GM13976 (cell line): Measurements from ENCODE around the gene AHDC1.

Experiments used
- DNase-seq: peaks from one replicate; pipeline ENCODE4 v3.0.0; 2012; ENCODE audit warnings: low spot score
- in situ Hi-C: fragments of 300-500 bp; cut with MboI; formaldehyde crosslinking; loops from one replicate; pipeline ENCODE4 v1.12.0; 2022; ENCODE audit warnings: low sequenced_read_pairs, mixed read lengths, inconsistent platforms; ENCODE audit not compliant: unreplicated experiment
- TF ChIP-seq, protein P1 (sequence below): IDR thresholded peaks from 2 replicates; pipeline ENCODE4 v1.5.1; 2012; ENCODE audit warnings: borderline replicate concordance, mild to moderate bottlenecking; ENCODE audit not compliant: insufficient read depth; ENCODE audit errors: extremely low read depth, missing control alignments, control extremely low read depth

AHDC1 gene

DNA sequence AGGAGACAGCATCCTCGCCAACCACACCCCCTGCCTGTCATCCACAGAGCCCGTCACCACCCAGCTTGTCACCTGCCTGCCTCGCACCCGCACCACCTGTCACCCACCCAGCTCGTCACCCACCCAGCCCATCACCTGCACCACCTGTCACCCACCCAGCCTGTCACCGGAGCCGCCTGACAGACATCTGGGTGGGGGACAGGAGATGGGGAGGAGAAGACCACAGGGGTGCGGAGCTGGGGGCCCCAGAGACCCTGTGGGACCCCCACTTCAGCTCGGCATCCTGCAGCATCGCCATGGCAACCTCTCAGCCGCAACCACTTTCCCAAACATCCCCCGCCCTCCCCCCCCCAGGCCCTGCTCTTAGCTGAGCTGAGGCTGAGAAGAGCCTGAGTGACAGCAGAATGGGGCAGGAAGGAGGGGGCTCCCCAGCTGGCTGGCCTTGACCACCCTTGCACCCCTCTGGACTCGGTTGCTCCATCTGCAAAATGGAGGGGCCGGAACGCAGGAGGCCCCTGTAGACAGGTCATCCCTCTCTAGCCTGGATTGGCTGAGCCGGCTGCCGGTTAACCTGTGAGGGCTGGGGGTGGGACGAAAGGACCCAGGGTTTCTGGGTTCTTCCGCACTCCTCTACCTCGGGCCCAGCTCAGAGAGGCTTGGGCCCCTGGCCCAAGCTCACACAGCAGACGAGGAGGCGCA, 11.6 kb downstream of the AHDC1 start:
- DNase-seq, result no peak
- TF ChIP-seq, protein P1, sequence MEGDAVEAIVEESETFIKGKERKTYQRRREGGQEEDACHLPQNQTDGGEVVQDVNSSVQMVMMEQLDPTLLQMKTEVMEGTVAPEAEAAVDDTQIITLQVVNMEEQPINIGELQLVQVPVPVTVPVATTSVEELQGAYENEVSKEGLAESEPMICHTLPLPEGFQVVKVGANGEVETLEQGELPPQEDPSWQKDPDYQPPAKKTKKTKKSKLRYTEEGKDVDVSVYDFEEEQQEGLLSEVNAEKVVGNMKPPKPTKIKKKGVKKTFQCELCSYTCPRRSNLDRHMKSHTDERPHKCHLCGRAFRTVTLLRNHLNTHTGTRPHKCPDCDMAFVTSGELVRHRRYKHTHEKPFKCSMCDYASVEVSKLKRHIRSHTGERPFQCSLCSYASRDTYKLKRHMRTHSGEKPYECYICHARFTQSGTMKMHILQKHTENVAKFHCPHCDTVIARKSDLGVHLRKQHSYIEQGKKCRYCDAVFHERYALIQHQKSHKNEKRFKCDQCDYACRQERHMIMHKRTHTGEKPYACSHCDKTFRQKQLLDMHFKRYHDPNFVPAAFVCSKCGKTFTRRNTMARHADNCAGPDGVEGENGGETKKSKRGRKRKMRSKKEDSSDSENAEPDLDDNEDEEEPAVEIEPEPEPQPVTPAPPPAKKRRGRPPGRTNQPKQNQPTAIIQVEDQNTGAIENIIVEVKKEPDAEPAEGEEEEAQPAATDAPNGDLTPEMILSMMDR, result no peak
- in situ Hi-C loops, result no loop called here

DNA sequence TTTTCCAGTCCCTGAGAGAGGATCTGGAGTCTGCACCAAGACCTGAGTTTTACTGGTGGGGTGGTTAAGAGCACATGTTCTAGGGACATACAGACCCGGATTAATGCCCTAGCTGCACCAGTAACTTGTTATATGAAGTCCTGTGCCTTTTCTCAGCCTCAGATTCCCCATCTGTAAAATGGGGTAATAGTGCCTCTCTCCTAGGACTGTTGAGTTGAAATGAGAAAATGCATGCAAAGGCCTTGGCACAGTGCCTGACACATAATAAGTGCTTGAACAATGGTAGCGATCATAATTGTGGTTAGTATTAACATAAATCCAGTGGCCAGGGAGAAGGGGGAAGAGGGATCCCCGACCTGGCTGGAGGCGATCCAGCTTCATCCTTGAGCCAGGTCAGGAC, 12.3 kb downstream of the AHDC1 start:
- TF ChIP-seq, protein P1, result no peak
- in situ Hi-C loops, result no loop called here
- no peak for DNase-seq

DNA sequence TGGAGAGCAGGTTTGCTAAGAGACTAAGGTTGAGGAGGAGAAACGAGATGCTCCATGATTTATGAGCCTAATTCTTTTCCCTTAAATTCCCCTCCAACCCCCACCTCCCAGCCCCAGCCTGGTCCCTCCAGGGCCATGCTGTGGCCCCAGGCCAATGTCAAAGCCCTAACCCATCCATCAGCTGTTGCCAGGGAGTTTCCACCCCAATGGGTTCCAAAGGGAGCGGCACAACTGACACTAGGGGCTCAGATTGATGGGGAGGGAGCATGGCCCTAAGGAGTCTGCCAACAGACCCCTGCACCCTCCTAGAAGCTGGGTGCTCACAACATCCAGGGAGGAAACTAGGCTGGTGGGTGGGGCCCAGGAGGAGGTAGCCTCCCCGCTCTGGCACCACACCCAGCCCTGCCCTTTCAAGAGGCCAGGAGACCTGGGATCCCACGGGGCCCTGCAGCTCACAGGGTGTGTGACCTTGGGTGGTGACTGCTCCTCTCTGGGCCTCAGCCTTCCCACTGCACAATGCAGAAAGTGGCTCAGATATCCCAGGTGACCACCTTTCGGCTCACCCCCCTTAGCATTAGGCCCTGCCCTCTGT, 12.9 kb downstream of the AHDC1 start:
- no peak for DNase-seq
- in situ Hi-C loops, result no loop called here
- TF ChIP-seq, protein P1, result no peak

DNA sequence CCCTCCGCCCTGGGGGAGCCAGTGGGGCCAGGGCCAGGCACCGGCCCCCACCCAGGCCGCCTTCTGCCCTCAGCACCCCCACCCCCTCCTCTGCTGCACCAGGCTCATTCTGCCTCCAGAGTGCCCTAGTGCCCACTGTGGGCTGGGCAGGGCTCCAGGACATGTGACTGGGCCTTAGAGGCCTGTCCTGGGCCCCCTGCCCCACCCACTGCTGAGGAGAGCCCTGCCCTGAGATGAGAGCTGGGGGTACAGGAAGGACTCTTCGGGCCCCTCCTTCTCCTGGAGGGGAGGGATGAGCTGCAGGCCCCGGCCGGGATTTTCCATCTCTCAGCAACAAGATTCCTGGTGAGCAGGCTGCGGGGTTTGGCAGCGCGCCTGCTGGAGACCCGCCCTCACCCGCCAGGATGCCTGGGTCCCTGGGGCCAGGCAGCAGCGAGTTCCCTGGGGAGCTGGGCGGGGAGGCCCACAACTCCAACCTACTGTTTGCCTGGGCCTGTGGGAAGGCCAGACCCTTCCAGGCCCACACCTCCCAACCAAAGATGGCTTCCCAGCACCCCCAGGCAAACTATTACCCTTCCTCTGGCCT, 14.0 kb downstream of the AHDC1 start:
- DNase-seq, result no peak
- TF ChIP-seq, protein P1, result no peak

DNA sequence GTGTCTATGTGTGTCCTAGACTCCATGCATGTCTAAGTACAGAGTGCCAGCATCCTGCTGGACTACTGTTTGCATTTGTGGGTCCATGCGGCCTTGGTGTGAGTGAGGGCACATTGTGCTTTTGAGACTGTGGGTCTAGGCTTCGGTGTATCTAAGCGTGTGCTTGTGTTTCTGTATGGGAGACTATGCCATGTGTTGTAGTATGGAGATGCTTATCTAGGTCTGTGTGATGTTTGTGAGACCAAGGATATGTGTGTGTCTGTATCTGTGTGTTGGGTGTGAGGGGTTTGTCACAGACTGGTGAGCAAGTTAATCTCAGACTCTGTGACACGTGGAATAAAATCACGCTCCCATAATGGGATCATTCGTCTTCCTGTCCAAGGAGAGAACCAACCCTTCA, 14.5 kb downstream of the AHDC1 start:
- no peak for DNase-seq
- TF ChIP-seq, protein P1, result no peak
- in situ Hi-C loops, result no loop called here

More for the DNA sequence above, 14.0 kb downstream of the AHDC1 start:
- in situ Hi-C loops, result no loop called here

DNA sequence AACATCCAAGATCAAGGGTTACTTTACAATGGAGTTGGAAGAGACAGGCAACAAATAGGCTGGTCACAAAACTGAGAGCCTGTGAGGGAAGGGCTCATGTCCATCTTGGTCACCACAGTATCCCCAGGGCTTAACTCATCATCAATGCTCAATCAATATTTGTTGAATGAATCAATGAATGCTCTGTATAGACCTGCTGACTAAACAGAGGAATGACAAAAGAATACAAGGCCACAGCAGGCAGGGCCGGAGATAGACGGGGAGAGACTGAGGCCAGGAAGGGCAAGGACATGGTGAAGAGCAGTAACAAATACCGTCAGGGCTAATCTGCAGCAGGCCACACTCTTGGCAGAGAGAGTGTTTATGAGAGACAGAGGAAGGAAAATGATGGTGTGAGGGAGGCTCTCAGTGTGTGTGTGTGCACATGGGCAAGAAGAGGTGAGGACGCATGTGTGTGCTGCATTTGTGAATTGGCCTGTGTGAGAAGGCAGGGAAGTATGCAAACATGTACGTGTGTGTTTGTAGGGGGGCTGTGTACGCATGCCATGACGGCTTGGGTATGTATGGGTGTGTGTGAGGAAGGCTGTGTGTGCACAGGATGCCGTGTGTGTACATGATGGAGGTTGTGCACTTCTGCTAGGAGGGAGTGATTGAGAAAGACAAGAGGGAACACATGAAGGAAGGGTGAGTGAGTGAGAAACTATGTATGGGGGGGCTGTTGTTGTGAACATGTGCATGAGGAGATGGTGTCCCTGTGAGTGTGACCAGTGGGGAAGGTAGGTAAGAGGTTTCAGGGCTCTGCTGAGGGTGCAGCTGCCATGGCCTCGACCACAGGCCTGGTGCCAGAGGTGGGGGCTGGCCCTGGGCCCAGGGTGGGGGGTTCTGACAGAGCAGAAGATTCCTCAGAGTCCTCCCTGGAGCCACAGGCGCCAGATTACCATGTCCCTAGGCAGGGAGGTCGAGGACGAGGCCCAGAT, 15.4 kb downstream of the AHDC1 start:
- DNase-seq, result no peak
- in situ Hi-C loops, result no loop called here
- TF ChIP-seq, protein P1, result no peak
